ENCODE measurements around the gene MED29.

MED29 gene

GRCh38 chr19:39398297-39398864 lies 7.2 kb downstream of the MED29 start:
- TF ChIP-seq CTCF (IDR thresholded peaks at IDR 0.05; ENCODE audit: low read depth, low read length), result no peak
- in situ Hi-C loops (cut with HindIII; ENCODE audit: low sequenced_read_pairs), result no loop called here
- DNase-seq (ENCODE audit: low read depth, low spot score), result peak; percentile 80
- H3K4me3 ChIP-seq (ENCODE audit: low read depth, low read length), result no peak overlapping the region

- H3K4me3 ChIP-seq (ENCODE audit: low read depth, low read length), result no peak overlapping the region
- no peak for TF ChIP-seq CTCF (IDR thresholded peaks at IDR 0.05; ENCODE audit: low read depth, low read length)
- DNase-seq (ENCODE audit: low read depth, low spot score), result no peak
- in situ Hi-C loops (cut with HindIII; ENCODE audit: low sequenced_read_pairs), result no loop called here
Observed at GRCh38 chr19:39399668-39400050, 8.5 kb downstream of the MED29 start.

- no peak overlapping the region for H3K4me3 ChIP-seq (ENCODE audit: low read depth, low read length)
- no peak for TF ChIP-seq CTCF (IDR thresholded peaks at IDR 0.05; ENCODE audit: low read depth, low read length)
- no peak for DNase-seq (ENCODE audit: low read depth, low spot score)
- in situ Hi-C loops (cut with HindIII; ENCODE audit: low sequenced_read_pairs), result no loop called here
Observed at GRCh38 chr19:39400061-39400460, 8.9 kb downstream of the MED29 start.

- TF ChIP-seq CTCF (IDR thresholded peaks at IDR 0.05; ENCODE audit: low read depth, low read length), result no peak
- no peak overlapping the region for H3K4me3 ChIP-seq (ENCODE audit: low read depth, low read length)
- in situ Hi-C loops (cut with HindIII; ENCODE audit: low sequenced_read_pairs), result no loop called here
- DNase-seq (ENCODE audit: low read depth, low spot score), result no peak
Observed at GRCh38 chr19:39401070-39401548, 9.9 kb downstream of the MED29 start.

- in situ Hi-C loops (cut with HindIII; ENCODE audit: low sequenced_read_pairs), result no loop called here
- no peak for TF ChIP-seq CTCF (IDR thresholded peaks at IDR 0.05; ENCODE audit: low read depth, low read length)
- H3K4me3 ChIP-seq (ENCODE audit: low read depth, low read length), result peak overlapping the region; percentile 12
- DNase-seq (ENCODE audit: low read depth, low spot score), result peak; percentile 74
Observed at GRCh38 chr19:39401549-39402345, 10.6 kb downstream of the MED29 start.

- TF ChIP-seq CTCF (IDR thresholded peaks at IDR 0.05; ENCODE audit: low read depth, low read length), result no peak
- peak; percentile 86 for DNase-seq (ENCODE audit: low read depth, low spot score)
- in situ Hi-C loops (cut with HindIII; ENCODE audit: low sequenced_read_pairs), result no loop called here
- H3K4me3 ChIP-seq (ENCODE audit: low read depth, low read length), result peak overlapping the region; percentile 32
Observed at GRCh38 chr19:39402346-39403300, 11.4 kb downstream of the MED29 start.
